ENCODE measurements around the gene SLC9A9. TPM values are rescaled to one million over a fixed set of nuclear protein-coding genes. Genes with fewer than 3 reads are reported as not detected.

SLC9A9 gene
- total RNA-seq, 1 donor from 2014 or later: 28.4 TPM

GRCh38 chr3:143412084-143412483 lies 436.2 kb downstream of the SLC9A9 start:
- no peak for DNase-seq

- DNase-seq: no peak
Measured at GRCh38 chr3:143410259-143410658, 438.0 kb downstream of the SLC9A9 start.

GRCh38 chr3:143408771-143409170 lies 439.5 kb downstream of the SLC9A9 start:
- no peak for DNase-seq

GRCh38 chr3:143402602-143403001 lies 445.7 kb downstream of the SLC9A9 start:
- no peak for DNase-seq

- DNase-seq: peak; percentile 64
Measured at GRCh38 chr3:143396790-143397189, 451.5 kb downstream of the SLC9A9 start.

- DNase-seq: no peak
Measured at GRCh38 chr3:143389388-143389787, 458.9 kb downstream of the SLC9A9 start.

GRCh38 chr3:143387425-143387824 lies 460.8 kb downstream of the SLC9A9 start:
- no peak for DNase-seq

GRCh38 chr3:143384076-143384475 lies 464.2 kb downstream of the SLC9A9 start:
- no peak for DNase-seq

GRCh38 chr3:143383421-143383820 lies 464.8 kb downstream of the SLC9A9 start:
- DNase-seq: no peak

GRCh38 chr3:143382816-143383215 lies 465.5 kb downstream of the SLC9A9 start:
- DNase-seq: no peak

GRCh38 chr3:143380449-143380848 lies 467.8 kb downstream of the SLC9A9 start:
- DNase-seq: no peak

GRCh38 chr3:143375698-143376097 lies 472.6 kb downstream of the SLC9A9 start:
- no peak for DNase-seq

- DNase-seq: no peak
Measured at GRCh38 chr3:143367171-143367570, 481.1 kb downstream of the SLC9A9 start.

- DNase-seq: no peak
Measured at GRCh38 chr3:143366672-143367071, 481.6 kb downstream of the SLC9A9 start.

- DNase-seq: no peak
Measured at GRCh38 chr3:143363949-143364348, 484.3 kb downstream of the SLC9A9 start.

- DNase-seq: no peak
Measured at GRCh38 chr3:143363276-143363675, 485.0 kb downstream of the SLC9A9 start.

GRCh38 chr3:143362115-143362991 lies 485.9 kb downstream of the SLC9A9 start:
- no peak for DNase-seq

- DNase-seq: no peak
Measured at GRCh38 chr3:143361589-143361988, 486.7 kb downstream of the SLC9A9 start.

- no peak for DNase-seq
Measured at GRCh38 chr3:143360244-143360643, 488.0 kb downstream of the SLC9A9 start.

GRCh38 chr3:143358793-143359491 lies 489.3 kb downstream of the SLC9A9 start:
- DNase-seq: no peak

GRCh38 chr3:143358155-143358792 lies 490.0 kb downstream of the SLC9A9 start:
- no peak for DNase-seq

- DNase-seq: no peak
Measured at GRCh38 chr3:143357700-143358099, 490.6 kb downstream of the SLC9A9 start.

- no peak for DNase-seq
Measured at GRCh38 chr3:143356839-143357238, 491.4 kb downstream of the SLC9A9 start.
